HG03558 (cell line): ENCODE measurements around the gene HDGFL3.
"Not testable (repeated sequence)": the region's sequence is repeated elsewhere in the genome, so short reads cannot be mapped to it uniquely, and the experiment has no call there.

Experiments used
- ATAC-seq: cut with Tn5 transposase; IDR thresholded peaks from one replicate; pipeline ENCODE4 v1.9.1; 2021; ENCODE audit warnings: moderate number of reproducible peaks; ENCODE audit not compliant: unreplicated experiment; ENCODE audit errors: extremely low read depth

The HDGFL3 gene

DNA sequence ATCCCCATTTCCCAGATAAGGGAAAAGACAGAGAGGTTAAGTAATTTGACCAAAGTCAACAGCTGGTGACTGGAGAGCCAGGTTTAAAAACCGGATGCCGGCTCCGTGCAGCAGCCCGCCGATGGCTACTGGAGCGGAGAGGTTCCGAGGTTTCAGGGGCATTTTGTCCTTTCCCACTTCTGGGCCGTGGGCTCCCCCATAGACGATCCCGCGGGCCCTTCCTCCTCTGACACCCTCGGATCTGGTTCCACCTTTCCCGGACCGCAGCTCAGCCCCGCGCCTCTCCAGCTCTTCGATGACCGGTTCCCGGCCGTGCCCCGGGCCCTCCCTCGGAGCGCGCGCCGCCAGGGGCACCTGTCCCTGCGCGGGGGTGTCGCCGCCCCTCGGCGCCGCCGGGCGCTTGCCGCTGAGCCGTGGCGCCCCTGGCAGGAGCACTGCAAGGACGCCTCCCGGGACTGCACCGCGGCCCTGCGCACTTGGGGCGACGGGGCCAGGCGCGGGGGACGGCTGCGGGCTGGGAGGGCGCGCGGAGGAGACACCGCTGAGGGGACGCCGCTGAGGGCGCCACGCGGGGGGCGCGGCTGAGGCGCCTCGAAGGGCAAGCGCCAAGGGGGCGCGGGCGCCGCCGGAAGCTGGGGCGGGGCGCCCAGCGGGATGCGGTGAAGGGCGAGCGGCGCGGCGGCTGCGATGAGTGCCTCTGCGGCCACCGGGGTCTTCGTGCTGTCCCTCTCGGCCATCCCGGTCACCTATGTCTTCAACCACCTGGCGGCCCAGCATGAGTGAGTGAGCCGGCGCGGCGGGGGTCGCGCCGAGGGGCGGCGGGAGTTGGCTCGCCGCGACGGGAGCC lies 100.4 kb downstream of the HDGFL3 start, which contains the start of gene TM6SF1:
TM6SF1 (plus strand) TSS at position 652 of the 847 bp plus-strand sequence; CDS start at position 688, 36 bp downstream.
- no peak for ATAC-seq

- no peak for ATAC-seq
These were observed 102.2 kb downstream of the HDGFL3 start for GRCh38 chr15:83105440-83105839.

DNA sequence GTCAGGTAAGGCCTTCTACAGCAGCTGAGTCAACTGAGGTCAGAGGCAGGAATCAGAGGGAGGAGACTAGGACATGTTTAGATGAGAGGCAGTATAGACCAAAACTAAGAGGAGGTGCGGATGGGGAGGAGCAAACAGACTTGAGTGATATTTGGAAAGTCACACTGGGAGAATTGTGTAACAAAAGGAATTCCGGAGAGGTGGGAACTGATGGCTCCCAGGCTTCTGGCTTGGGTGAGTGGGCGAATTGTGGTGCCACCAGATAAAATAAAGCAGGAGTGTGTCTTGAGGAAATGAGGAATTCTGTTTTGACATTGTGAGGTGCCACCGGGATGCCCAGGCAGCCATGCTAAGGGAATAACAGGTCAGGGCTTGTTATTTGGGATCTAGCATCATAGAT lies 103.5 kb downstream of the HDGFL3 start:
- no peak for ATAC-seq

DNA sequence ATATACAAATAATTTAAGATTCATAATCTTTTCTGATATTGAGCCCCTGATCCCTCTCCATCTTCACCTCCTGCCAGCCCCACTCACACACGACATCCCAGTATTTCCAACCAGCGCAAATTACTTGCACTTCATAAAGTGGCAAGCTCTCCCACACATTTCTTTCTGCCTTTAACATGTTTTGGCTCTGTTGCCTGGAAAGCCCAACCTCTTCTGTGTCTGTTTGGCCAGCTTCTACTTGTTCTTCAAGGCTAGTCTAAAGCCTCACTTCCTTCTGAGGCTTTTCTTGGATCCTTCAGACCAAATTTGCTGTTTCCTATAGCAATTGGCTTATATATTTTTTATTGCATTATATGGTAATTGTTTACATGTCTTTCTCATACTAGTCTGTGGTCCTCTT lies 105.3 kb downstream of the HDGFL3 start:
- ATAC-seq: no peak

GRCh38 chr15:83100097-83100646 lies 107.5 kb downstream of the HDGFL3 start:
- ATAC-seq: no peak

GRCh38 chr15:83099290-83099689 lies 108.3 kb downstream of the HDGFL3 start:
- ATAC-seq: no peak

DNA sequence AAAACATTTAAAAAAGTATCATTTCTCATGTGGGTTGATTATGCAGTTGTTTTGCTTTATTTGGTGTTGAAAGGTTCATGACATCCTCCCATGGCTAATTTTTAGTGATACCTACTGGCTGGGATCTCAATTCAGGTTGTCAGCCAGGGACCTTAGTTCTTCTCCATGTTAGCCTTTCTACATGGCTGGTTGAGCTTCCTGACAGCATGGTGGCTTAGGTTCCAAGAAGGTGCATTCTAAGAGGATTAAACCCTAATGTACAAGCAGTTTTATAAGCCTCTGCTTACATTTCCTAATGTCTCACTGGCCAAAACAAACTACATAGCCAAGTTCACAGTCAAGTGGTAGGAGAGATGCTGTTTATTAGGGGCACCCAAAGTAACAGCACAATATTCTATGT lies 109.5 kb downstream of the HDGFL3 start:
- no peak for ATAC-seq

- ATAC-seq: no peak
These were observed 113.0 kb downstream of the HDGFL3 start for GRCh38 chr15:83094583-83094982.

DNA sequence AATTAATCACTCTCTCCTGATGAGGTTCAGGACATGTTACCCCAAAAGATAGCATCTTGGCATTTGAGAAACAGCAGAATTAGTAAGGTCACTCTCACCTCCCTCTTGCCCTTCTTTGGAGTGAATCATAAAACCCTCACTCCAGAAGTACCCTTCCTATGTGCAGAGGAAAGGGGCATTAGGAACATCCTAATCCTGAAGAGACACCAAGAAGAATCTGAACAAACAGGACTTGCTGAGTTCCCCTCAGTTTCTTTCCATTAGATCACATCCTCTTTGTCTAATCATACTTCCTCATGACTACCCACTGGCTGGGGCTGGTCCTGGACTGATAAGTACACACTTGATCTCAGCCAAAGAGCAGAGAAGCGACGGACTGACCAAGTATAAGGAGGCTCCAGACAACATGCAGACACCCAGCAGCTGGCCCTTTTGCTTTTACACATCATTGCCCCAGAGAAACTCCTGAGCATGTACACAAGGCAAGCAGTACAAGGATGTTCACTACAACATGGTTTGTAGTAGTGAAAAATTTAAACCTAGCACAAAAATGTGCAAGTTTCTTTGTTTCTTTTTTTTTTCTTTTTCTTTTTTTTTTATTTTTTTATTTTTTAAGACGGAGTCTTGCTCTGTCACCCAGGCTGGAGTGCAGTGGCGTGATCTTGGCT lies 115.2 kb downstream of the HDGFL3 start:
- ATAC-seq: no peak

DNA sequence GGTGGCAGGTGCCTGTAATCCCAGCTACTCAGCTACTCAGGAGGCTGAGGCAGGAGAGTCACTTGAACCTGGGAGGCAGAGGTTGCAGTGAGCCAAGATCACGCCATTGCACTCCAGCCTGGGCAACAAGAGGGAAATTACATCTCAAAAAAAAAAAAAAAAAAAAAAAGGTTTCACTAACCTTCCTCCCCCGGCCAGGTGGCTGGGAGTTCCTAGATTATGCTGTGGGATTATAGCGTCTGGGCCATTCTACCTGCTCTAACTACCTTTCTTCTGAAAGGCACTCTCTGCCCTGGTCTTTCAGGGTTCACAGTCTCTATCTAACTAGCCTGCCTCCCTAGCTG lies 115.7 kb downstream of the HDGFL3 start:
- ATAC-seq: not testable (repeated sequence)

DNA sequence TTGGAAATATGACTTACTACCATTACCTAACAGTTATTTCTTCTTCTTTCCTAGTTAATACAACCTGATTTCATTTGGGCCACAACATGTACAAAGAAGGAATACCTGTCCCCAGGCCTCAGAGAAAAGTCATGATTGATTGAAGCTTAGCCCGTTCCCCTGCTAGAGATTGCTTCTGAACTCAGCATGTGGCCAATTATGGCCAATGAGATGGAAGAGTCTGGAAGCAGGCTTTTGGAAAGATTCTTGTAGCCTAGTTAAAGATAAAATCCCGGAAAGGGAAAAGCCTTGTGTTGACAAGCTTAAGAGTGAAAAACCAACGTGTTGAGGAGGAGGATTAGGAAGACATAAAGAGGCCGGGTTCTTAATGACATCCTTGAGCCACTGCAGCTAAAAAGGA lies 117.2 kb downstream of the HDGFL3 start:
- ATAC-seq: no peak

GRCh38 chr15:83088876-83089275 lies 118.7 kb downstream of the HDGFL3 start:
- ATAC-seq: no peak

- ATAC-seq: no peak
These were observed 120.0 kb downstream of the HDGFL3 start for GRCh38 chr15:83087576-83087975.

GRCh38 chr15:83085864-83086552 lies 121.6 kb downstream of the HDGFL3 start:
- ATAC-seq: not testable (repeated sequence)

- ATAC-seq: not testable (repeated sequence)
These were observed 122.2 kb downstream of the HDGFL3 start for GRCh38 chr15:83085461-83085860.

GRCh38 chr15:83082730-83083386 lies 124.8 kb downstream of the HDGFL3 start:
- no peak for ATAC-seq

DNA sequence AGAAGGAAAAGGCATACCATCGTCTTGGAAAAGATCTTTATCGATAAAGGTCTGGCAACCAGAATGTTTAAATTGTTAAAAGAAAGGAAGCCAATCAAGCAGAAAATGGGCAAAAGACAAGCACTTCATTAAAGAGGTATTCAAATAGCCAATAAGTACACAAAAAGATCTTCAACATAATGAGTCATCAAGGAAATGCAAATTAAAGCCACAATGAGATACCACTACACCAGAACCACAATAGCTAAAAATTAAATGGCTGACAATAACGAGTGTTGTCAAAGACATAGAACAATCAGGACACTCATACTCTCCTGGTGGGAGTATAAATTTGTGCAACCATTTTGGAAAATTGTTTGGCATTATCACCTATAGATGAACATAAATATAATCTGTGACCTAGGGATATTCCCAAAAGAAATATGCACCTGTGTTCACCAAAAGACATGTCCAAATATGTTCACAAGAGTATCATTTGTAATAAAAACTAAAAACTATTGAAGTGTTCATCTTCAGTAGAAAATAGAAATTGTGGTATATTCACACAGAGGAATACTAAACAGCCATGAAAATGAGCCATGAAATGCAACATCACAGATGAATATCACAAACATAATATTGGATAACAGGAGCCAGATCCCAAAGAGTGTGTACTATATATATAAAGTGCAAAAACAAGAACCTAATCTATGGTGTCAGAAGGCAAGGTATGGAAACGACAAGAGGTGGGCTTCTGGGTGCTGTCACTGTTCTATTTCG lies 126.2 kb downstream of the HDGFL3 start:
- no peak for ATAC-seq

- no peak for ATAC-seq
These were observed 128.9 kb downstream of the HDGFL3 start for GRCh38 chr15:83078712-83079111.
